Measurements from ENCODE around the gene SARDH. TPM values are rescaled to one million over a fixed set of nuclear protein-coding genes. Genes with fewer than 3 reads are reported as not detected.

SARDH gene
- total RNA-seq, 1 donor from 2014 or later, result 2.6 TPM

DNA sequence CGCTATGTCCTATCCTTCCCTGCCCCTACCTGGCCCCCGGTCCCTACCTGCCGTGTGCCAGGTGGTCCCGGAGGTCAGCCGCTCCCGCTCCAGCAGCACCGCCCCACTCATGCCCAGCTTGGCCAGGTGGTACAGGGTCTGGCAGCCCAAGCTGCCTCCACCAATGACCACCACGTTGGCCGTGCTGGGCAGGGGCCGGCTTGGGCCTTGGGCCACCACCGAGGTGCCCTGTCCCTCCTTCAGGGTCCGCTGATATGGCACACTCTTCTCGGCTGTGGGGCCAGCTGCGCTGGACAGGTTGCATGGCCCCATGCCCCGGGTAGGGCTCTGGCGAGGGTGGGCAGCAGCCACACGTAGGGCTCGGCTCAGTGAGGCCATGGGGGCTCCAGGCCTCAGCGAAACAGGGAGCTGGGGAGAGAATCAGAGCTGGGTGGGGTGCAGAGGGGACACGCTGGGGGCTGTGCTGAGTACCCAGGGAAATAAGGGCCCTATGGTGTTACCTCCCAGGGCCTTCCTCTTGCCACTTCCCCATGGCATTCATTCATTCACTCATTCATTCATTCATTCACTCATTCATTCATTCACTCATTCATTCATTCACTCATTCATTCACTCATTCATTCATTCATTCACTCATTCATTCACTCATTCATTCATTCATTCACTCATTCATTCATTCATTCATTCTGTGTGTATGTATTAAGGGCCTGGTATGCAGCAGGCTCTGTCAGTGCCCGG lies 4.2 kb downstream of the SARDH start:
- no peak for DNase-seq

- DNase-seq, result no peak
Observed at GRCh38 chr9:133733421-133733795, 4.7 kb downstream of the SARDH start.

DNA sequence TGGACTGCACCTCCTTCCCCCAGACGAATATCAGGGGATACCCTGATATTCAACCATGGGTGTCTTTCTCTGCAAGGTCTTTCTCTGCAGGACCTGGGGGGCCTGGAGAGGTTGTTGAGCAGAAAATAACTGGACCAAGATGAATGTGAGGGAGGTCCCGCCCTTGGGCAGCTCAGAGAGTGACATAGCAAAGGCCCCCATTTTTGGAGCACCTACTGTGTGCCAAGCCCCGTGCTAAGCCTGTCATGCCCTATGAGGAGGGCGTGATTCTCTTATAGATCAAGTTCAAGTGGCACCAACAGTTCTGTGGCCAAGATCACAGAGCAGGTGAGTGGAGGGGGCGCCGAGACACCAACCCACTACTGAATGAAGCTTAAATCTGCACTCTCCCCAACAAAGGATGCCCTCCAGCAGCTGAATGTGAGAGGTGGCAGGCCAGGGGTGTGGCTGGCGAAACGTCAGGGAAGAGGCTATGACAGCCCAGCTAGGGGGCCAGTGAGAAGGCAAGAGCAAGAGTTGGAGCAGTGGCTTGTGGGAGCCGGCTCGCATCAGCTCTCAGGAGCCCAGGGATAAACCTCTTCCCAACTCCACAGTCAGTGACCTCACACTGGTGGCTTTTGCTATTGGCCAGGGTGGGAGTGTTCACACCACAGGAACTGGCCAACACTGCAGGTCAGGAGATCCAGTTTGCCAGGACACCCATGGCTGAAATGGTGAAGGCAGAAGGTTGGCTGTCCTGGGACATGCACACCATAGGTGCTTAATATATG lies 5.3 kb downstream of the SARDH start:
- no peak for DNase-seq

- DNase-seq, result no peak
Observed at GRCh38 chr9:133731876-133732638, 6.1 kb downstream of the SARDH start.

GRCh38 chr9:133730994-133731715 lies 7.0 kb downstream of the SARDH start:
- DNase-seq, result no peak

- DNase-seq, result no peak
Observed at GRCh38 chr9:133729617-133730281, 8.4 kb downstream of the SARDH start.

DNA sequence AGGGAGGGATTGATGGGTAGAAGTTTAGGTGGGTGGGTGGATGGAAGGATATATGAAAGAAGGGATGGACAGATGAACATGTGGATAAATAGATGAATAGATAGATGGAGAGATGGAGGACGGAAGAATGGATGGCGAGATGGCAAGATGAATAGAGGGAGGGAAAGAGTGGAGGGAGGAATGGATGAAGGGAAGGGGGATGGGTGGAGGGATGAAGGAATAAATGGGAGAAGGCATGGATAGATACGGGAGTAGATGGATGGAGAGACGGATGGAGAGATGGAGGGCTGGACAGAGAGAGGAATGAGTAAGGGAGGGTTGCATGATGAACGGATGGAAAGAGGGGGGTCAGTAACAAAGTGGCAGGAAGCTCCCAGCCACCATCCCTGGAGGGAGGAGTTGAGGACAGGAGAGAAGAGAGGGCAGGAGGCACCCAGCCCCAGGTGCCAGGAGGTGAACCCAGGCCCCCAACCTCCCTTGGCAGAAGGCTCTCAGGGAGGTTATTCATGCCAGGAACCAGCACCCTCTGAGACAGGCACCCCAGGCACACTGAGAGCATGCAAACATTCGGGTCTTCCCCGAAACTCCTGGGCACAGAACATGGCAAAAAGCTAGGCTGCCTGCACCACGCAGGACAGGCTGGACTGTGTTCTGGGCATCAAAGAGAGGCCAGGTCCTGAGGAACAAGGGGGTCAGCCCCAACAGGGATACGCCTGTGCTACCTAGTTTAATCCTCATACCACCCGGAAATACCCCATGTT lies 9.1 kb downstream of the SARDH start:
- no peak for DNase-seq

DNA sequence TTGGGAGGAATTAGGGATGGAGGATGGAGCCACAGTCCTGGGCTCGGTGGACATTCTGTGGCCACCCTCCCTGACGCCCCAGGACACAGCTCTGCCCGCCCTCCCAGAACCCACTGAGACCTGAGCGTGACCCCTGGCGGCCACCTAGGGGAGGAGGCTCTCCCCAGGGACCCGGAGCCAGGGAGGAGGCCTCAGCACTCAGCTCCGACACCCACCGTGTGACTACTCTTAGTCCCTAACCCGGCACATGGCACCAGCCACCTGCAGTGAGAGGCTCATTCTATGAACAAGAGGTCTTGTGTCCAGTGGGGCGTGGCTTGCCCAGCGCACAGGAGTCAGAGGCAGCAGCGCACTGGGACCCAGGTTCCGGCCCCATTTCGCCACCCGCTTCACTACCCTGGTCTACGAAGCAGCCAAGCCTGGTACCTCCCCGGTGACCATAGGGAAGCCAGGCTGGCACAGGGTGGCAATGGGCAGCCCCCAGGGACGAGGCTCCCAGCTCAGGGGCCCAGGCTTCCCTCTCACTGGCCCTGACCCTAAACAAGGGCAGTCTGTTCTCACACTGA lies 10.2 kb downstream of the SARDH start:
- no peak for DNase-seq

- DNase-seq, result no peak
Observed at GRCh38 chr9:133727277-133727875, 10.8 kb downstream of the SARDH start.

- no peak for DNase-seq
Observed at GRCh38 chr9:133726401-133727276, 11.5 kb downstream of the SARDH start.

GRCh38 chr9:133725886-133726285 lies 12.3 kb downstream of the SARDH start:
- no peak for DNase-seq

DNA sequence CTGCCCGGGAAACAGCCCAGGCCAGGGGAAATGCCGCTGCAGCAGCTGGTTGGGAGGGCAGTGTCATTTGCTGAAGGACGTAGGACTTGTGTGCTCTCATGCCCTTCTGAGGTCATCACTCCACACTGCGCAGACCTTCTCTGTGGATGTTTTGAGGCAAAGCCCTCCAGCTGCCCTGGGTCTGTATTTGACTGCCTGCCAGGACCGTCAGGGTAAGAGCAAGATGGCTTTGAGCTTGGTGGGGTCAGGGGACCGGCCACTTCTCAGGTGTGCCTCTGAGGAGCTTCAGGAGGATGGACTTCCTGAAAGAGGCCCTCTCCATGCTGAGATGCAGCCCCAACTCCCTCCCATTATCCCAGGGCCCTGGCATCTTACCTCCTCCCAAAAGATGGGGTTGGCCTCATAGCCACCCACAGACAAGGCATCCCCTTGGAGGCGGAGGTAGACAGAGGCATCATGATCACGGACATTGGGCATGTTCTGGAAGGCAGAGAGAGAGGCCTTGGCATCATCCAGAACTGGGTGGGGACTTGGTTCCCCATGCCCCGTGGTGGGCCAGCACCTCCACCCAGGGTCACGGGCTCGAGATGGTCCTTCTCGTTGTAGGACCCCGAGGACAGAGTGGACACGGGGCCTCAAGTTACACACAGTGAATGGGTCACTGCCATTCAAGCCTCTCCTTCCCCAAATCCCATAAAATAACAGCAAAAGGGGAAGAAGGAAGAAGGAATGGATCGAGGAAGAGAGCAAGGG lies 19.4 kb downstream of the SARDH start:
- no peak for DNase-seq

GRCh38 chr9:133717113-133718031 lies 20.8 kb downstream of the SARDH start:
- no peak for DNase-seq

- DNase-seq, result no peak
Observed at GRCh38 chr9:133716564-133717112, 21.5 kb downstream of the SARDH start.

DNA sequence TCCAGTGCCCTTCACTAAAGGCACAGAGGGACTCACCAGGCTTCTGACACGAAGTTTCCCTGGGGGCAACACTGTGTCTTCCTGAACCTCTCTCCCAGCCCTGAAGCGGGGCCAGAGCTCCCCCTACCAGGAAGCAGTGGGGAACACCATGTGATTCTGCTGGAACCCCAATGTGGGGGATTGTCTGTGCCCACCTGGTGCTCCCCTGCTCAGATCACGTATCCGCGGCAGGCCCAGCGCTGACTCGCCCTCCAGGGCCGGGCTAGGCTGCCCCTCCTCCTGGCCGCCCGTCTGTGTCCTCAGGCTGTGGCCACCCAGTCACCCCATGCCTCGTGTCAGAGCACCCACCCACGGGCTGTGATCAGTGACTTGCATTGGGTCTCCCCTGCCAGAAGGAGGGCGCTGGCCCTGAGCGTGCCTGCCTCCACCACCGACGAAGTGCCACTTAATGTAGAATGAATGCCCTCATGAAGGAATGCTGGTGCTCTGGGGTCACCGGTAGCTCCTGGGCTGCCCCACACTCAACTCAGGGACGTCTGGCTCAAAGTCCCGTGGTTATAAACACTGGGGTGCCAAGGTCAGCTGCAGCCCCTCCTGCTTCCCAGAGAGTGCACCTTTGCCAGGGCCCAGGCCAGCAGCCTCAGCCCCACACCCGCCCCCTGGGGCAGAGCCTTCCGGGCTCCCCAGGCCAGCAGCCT lies 22.1 kb downstream of the SARDH start:
- DNase-seq, result no peak

GRCh38 chr9:133715295-133715865 lies 22.8 kb downstream of the SARDH start:
- DNase-seq, result no peak
